Stomach (tissue), 9 donors: ENCODE measurements around the gene SGMS1. TPM values are rescaled to one million over a fixed set of nuclear protein-coding genes. Genes with fewer than 3 reads are reported as not detected.
"Not testable (repeated sequence)": the region's sequence is repeated elsewhere in the genome, so short reads cannot be mapped to it uniquely, and the experiment has no call there.

Source experiments
- DNase-seq, 2 donors: peaks; one replicate each; pipeline versions ENCODE4 v3.0.0 to v3.0.0-alpha.2; 2013 to 2019
- H3K27ac ChIP-seq, 5 donors: fragments of 200-600 bp in 4 of 5; sonication (generic) in 4 of 5; one replicate each; pipeline ENCODE4 v1.5.1; 2013 to 2019; ENCODE audit warnings: mild to moderate bottlenecking in 1 of 5, moderate library complexity in 1 of 5
- H3K27me3 ChIP-seq, 3 donors: fragments of 200-600 bp; sonication (generic); one replicate each; pipeline ENCODE4 v1.5.1; 2017 to 2019; ENCODE audit warnings: mixed run types in 1 of 3
- H3K36me3 ChIP-seq, 4 donors: fragments of 200-600 bp; sonication (generic); 1 replicate in 3 of 4; 2 replicates in 1 of 4; pipeline ENCODE4 v1.5.1; 2016 to 2019
- H3K4me1 ChIP-seq, 4 donors: fragments of 200-600 bp; sonication (generic); one replicate each; pipeline ENCODE4 v1.5.1; 2016 to 2019
- H3K4me3 ChIP-seq, 4 donors: fragments of 200-600 bp; sonication (generic) in 3 of 4; one replicate each; pipeline ENCODE4 v1.5.1; 2016 to 2019; ENCODE audit warnings: mild to moderate bottlenecking in 1 of 4
- H3K9me3 ChIP-seq, 4 donors: fragments of 200-600 bp; sonication (generic); one replicate each; pipeline ENCODE4 v1.5.1; 2016 to 2019
- EP300 ChIP-seq: sonication (generic); formaldehyde crosslinking; IDR thresholded peaks from one replicate; pipeline ENCODE4 v1.6.1; 2017; ENCODE audit warnings: antibody characterized with exemption
- POLR2A ChIP-seq, 4 donors: fragments of 450-650 bp; IDR thresholded peaks; one replicate each; pipeline ENCODE4 v1.6.1; 2016; ENCODE audit warnings: antibody characterized with exemption in 4 of 4, control low read depth in 2 of 4, mild to moderate bottlenecking in 1 of 4, moderate library complexity in 1 of 4
- POLR2AphosphoS5 ChIP-seq, 3 donors: sonication (generic); formaldehyde crosslinking; IDR thresholded peaks; one replicate each; pipeline ENCODE4 v1.6.1; 2016; ENCODE audit warnings: antibody characterized with exemption in 3 of 3
- WGBS, 5 donors: extraction: QIAGEN DNeasy Blood & Tissue Kit in 3 of 5; methylation state at CpG; one replicate each; pipeline versions ENCODE4 v1.1.5 to v1.1.7; 2013 to 2018; 5-methylcytosine and 5-hydroxymethylcytosine counted together
- intact Hi-C: fragments of 100-400 bp; cut with DNase I; formaldehyde crosslinking; loops from one replicate; pipeline ENCODE4 v1.15.1; 2023; ENCODE audit warnings: low total_unique reads
- polyA plus RNA-seq, 3 donors: library from polyadenylated mRNA; stranded (reverse); fragments of 200-250 nt; gene quantifications; one replicate each; pipeline ENCODE4 v1.2.3, GENCODE V29; 2013
- small RNA-seq, 4 donors: library from RNA; depleted of rRNA; stranded (forward); fragments of <200 nt; gene quantifications; one replicate each; pipeline ENCODE3, GENCODE V24; 2016
- total RNA-seq, 5 donors: library from RNA; depleted of rRNA; stranded (reverse); fragments of >200 nt; gene quantifications; one replicate each; pipeline versions ENCODE4 v1.1.0 to v1.2.3, GENCODE V29; 2014 to 2016
- TF ChIP-seq, protein P1 (sequence below), 7 experiments: fragments of 450-650 bp in 4 of 7; fragments of 200-600 bp in 3 of 7; sonication (generic) in 3 of 7; IDR thresholded peaks; one replicate each; pipeline ENCODE4 v1.5.1; 2016 to 2019; ENCODE audit warnings: antibody characterized with exemption in 7 of 7, control low read depth in 2 of 7, mild to moderate bottlenecking in 1 of 7
- donor health status: healthy with polysubstance abuse.
- donor health status: Bipolar disorder and iron deficiency.
- donor health status: healthy.

The SGMS1 gene
- total and polyA plus RNA-seq, 8 donors = 6.2 to 229 (median 49.6) TPM

DNA sequence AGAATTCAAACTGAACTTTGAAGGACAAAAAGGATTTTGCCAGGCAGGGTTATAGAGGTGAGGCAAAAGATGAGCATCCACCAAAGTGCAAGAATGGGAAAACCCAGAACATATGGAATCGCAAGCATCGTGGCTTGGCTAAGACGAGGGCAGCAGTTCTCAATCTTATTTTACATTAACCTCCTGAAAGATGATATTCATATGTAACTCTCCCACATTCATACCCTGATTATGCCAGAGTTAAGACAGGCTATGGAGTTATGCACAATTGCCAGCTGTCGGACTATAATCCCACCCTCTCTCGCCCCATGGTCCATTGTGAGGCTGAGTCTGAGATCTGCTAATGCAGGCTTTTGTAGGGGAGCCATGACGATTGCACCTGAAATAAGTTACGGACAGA is 351.2 kb downstream of the SGMS1 start:
- no peaks in the 10 kb centered on the region for H3K9me3 ChIP-seq
- no peak for TF ChIP-seq POLR2A (IDR thresholded peaks at IDR 0.05)
- TF ChIP-seq EP300 = no peak
- TF ChIP-seq, protein P1, sequence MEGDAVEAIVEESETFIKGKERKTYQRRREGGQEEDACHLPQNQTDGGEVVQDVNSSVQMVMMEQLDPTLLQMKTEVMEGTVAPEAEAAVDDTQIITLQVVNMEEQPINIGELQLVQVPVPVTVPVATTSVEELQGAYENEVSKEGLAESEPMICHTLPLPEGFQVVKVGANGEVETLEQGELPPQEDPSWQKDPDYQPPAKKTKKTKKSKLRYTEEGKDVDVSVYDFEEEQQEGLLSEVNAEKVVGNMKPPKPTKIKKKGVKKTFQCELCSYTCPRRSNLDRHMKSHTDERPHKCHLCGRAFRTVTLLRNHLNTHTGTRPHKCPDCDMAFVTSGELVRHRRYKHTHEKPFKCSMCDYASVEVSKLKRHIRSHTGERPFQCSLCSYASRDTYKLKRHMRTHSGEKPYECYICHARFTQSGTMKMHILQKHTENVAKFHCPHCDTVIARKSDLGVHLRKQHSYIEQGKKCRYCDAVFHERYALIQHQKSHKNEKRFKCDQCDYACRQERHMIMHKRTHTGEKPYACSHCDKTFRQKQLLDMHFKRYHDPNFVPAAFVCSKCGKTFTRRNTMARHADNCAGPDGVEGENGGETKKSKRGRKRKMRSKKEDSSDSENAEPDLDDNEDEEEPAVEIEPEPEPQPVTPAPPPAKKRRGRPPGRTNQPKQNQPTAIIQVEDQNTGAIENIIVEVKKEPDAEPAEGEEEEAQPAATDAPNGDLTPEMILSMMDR (IDR thresholded peaks at IDR 0.05) = no peak
- TF ChIP-seq POLR2AphosphoS5 (IDR thresholded peaks at IDR 0.05) = no peak
- no peak overlapping the region for H3K4me3 ChIP-seq
- no peak for DNase-seq
- no peaks in the 10 kb centered on the region for H3K36me3 ChIP-seq
- H3K4me1 ChIP-seq = no peaks in the 10 kb centered on the region
- H3K27me3 ChIP-seq = no peaks in the 10 kb centered on the region
- intact Hi-C loops = no loop called here
- WGBS, 5 donors = 89 to 94% (median 93%) methylated on average over 7 of the region's 7 CpGs
- no peak overlapping the region for H3K27ac ChIP-seq

DNA sequence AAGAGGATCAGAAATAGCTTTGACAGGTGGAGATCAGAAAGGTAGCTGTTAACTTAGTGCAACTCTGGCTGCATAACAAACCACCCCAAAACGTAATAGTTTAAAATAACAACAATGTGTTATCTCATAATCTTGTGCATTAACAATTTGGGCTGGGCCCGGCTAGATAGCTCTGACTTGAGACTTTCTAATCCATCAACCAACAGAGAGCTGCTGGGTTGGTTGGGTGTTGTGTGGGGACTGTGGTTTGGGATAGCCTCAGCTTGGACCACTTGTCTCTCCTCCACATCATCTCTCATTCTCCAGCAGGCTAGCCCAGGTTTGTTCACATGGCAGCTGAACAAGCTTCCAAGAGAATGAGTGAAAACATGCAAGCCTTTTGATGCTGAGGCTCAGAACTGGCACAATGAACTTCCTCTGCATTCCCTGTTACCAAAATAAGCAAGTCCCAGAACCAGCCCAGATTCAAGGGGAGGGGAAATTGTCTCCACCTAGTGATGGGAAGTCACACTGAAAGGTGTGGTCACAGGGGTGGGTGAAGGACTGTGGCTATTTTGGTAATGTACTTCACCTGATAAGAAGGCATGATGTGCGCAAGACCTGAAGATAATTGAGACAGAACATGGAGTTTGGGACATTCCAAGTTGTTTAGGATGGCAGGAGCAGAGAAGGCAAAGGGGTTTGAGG is 352.0 kb downstream of the SGMS1 start:
- intact Hi-C loops = no loop called here
- H3K36me3 ChIP-seq = no peaks in the 10 kb centered on the region
- H3K27ac ChIP-seq = no peak overlapping the region
- no peaks in the 10 kb centered on the region for H3K27me3 ChIP-seq
- no peaks in the 10 kb centered on the region for H3K9me3 ChIP-seq
- 76 to 81% (median 78%) methylated on average over 3 of the region's 3 CpGs for WGBS, 5 donors
- no peak for DNase-seq
- H3K4me3 ChIP-seq = no peak overlapping the region
- H3K4me1 ChIP-seq = no peaks in the 10 kb centered on the region
- TF ChIP-seq POLR2A (IDR thresholded peaks at IDR 0.05) (no peak), POLR2AphosphoS5 (IDR thresholded peaks at IDR 0.05) (no peak), EP300 (no peak)
- TF ChIP-seq, protein P1 (IDR thresholded peaks at IDR 0.05) = no peak

DNA sequence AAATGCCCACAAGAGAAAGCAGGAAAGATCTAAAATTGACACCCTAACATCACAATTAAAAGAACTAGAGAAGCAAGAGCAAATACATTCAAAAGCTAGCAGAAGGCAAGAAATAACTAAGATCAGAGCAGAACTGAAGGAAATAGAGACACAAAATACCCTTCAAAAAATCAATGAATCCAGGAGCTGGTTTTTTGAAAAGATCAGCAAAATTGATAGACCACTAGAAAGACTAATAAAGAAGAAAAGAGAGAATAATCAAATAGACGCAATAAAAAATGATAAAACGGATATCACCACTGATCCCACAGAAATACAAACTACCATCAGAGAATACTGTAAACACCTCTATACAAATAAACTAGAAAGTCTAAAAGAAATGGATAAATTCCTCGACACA is 355.9 kb downstream of the SGMS1 start:
- H3K4me1 ChIP-seq, DNase-seq, H3K27ac ChIP-seq, intact Hi-C loops, H3K36me3 ChIP-seq, H3K9me3 ChIP-seq, H3K4me3 ChIP-seq, H3K27me3 ChIP-seq: not testable (repeated sequence)
- 78 to 87% (median 82%) methylated on average over 3 of the region's 3 CpGs for whole genome bisulfite sequencing, 5 donors

DNA sequence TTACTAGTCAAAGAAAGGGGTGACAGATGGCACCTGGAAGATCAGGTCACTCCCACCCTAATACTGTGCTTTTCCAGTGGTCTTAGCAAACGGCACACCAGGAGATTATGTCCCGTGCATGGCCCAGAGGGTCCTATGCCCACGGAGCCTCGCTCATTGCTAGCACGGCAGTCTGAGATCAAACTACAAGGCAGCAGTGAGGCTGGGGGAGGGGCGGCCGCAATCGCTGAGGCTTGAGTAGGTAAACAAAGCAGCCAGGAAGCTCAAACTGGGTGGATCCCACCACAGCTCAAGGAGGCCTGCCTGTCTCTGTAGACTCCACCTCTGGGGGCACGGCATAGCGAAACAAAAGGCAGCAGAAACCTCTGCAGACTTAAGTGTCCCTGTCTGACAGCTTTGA is 361.1 kb downstream of the SGMS1 start:
- H3K27me3 ChIP-seq, H3K36me3 ChIP-seq, H3K4me1 ChIP-seq, H3K4me3 ChIP-seq, H3K9me3 ChIP-seq, intact Hi-C loops, H3K27ac ChIP-seq: not testable (repeated sequence)
- peak in 1 of 2 donors; percentile 27 for DNase-seq
- 37 to 75% (median 70%) methylated on average over 10 of the region's 10 CpGs for WGBS, 5 donors

DNA sequence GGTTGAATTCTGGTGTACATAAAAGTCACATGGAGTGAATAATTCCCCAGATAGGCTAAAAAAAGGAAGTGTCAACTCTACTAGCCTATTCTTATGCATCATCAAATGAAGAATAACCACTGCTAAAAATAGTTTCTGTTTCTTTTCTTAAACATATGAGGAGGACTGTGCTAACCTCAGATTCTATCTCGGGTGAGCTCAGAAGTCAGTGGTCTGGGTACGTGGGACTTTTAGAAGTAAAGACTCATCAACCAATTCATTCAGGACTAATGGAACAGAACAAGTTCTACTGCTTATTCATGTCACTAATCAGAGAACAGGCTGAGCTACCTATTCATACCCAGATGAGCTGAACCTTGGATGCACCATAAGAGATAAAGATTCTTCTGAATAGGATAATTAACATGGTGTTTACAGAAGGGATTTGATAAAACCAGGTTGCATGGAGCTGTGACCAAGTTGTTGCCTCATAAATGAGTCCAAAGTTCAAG is 362.9 kb downstream of the SGMS1 start:
- intact Hi-C loops = no loop called here
- Histone ChIP-seq H3K9me3 (no peaks in the 10 kb centered on the region), H3K27ac (no peak overlapping the region), H3K36me3 (no peaks in the 10 kb centered on the region), H3K27me3 (no peaks in the 10 kb centered on the region), H3K4me1 (no peaks in the 10 kb centered on the region), H3K4me3 (no peak overlapping the region)
- 31 to 50% (median 42%) methylated on average over 2 of the region's 2 CpGs for WGBS, 5 donors
- TF ChIP-seq EP300 = no peak
- TF ChIP-seq, protein P1 (IDR thresholded peaks at IDR 0.05) = no peak
- TF ChIP-seq POLR2A (IDR thresholded peaks at IDR 0.05) = no peak
- TF ChIP-seq POLR2AphosphoS5 (IDR thresholded peaks at IDR 0.05) = no peak
- peak in 1 of 2 donors; percentile 21 for DNase-seq

Small RNA genes lying within 50 kb of the gene (small RNA-seq; reads per million reads assigned to genes)
- gene RNU7-107P = 0 reads per million in 4 donors

Other genes starting within 250 kb of the SGMS1 start
- 1 to 10 TPM in 2 of 5 donors, under 1 TPM in 1, not detected in 2; 0.29 to 8.1 (median 5.1) TPM for gene ASAH2B, start 116.0 kb upstream of the SGMS1 start, total RNA-seq
- 1 to 10 TPM; 2.4 to 3.0 (median 2.7) TPM for gene ASAH2B, start 116.0 kb upstream of the SGMS1 start, polyA plus RNA-seq